HuH-7.5 (cell line): ENCODE measurements around the gene LRBA.
"Not testable (repeated sequence)": the region's sequence is repeated elsewhere in the genome, so short reads cannot be mapped to it uniquely, and the experiment has no call there.

Experiments used
- DNase-seq: peaks from one replicate; pipeline ENCODE4 v3.0.0; 2011; ENCODE audit warnings: low spot score

The LRBA gene

GRCh38 chr4:150585611-150586010, 429.5 kb downstream of the LRBA start:
- DNase-seq, result no peak

GRCh38 chr4:150584111-150584915, 430.8 kb downstream of the LRBA start:
- no peak for DNase-seq

GRCh38 chr4:150583287-150584110, 431.6 kb downstream of the LRBA start:
- DNase-seq, result peak; percentile 27

- DNase-seq, result peak; percentile 22
These were observed 432.2 kb downstream of the LRBA start for GRCh38 chr4:150582873-150583286.

GRCh38 chr4:150582146-150582872, 432.8 kb downstream of the LRBA start, which contains the start of gene MAB21L2:
Gene MAB21L2, plus strand, starts transcription at chr4:150582151. Its CDS starts 879 bp downstream, at chr4:150583030.
- no peak for DNase-seq

GRCh38 chr4:150581641-150582051, 433.4 kb downstream of the LRBA start:
- DNase-seq, result peak; percentile 76

GRCh38 chr4:150581056-150581605, 434.0 kb downstream of the LRBA start:
- no peak for DNase-seq

- no peak for DNase-seq
These were observed 434.8 kb downstream of the LRBA start for GRCh38 chr4:150580306-150580705.

- DNase-seq, result no peak
These were observed 435.4 kb downstream of the LRBA start for GRCh38 chr4:150579551-150580234.

GRCh38 chr4:150578745-150579501, 436.2 kb downstream of the LRBA start:
- DNase-seq, result no peak

GRCh38 chr4:150577796-150578195, 437.3 kb downstream of the LRBA start:
- no peak for DNase-seq

- DNase-seq, result no peak
These were observed 440.4 kb downstream of the LRBA start for GRCh38 chr4:150574678-150575077.

- DNase-seq, result no peak
These were observed 441.6 kb downstream of the LRBA start for GRCh38 chr4:150573534-150573933.

- peak; percentile 14 for DNase-seq
These were observed 442.2 kb downstream of the LRBA start for GRCh38 chr4:150572704-150573504.

- DNase-seq, result no peak
These were observed 444.2 kb downstream of the LRBA start for GRCh38 chr4:150570862-150571261.

- no peak for DNase-seq
These were observed 445.0 kb downstream of the LRBA start for GRCh38 chr4:150569998-150570535.

- no peak for DNase-seq
These were observed 445.6 kb downstream of the LRBA start for GRCh38 chr4:150569384-150569987.

GRCh38 chr4:150567070-150567469, 448.0 kb downstream of the LRBA start:
- DNase-seq, result no peak

GRCh38 chr4:150564967-150565366, 450.1 kb downstream of the LRBA start:
- DNase-seq, result not testable (repeated sequence)
